NT2/D1 (cell line): ENCODE results near the gene RANBP1.

ENCODE experiments used
- YY1 ChIP-seq: IDR thresholded peaks from 2 replicates; pipeline ENCODE4 v1.6.1; 2011; ENCODE audit not compliant: insufficient read length, insufficient read depth
- ZNF274 ChIP-seq: IDR thresholded peaks from 2 replicates; pipeline ENCODE4 v1.6.1; 2011; ENCODE audit warnings: mild to moderate bottlenecking, low read depth, low read length

DNA sequence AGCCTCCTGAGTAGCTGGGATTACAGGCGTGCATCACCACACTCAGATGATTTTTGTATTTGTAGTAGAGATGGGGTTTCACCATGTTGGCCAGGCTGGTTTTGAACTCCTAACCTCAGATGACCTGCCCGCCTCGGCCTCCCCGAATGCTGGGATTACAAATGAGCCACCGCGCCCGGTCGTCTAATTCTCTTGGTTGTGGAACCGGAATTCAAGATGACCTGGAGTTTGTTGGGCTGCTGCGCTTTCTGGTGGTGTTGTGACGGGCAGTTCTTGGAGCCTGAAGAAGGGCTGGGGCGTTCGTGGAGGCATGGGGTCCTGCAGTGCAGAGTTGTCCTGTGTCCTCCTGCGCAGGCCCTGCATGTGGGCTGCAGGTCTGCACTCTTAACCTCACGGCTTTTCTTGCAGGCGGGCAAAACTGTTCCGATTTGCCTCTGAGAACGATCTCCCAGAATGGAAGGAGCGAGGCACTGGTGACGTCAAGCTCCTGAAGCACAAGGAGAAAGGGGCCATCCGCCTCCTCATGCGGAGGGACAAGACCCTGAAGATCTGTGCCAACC lies 6.0 kb downstream of the RANBP1 start:
- TF ChIP-seq ZNF274 (no peak), YY1 (no peak)
